SK-N-SH treated with all-trans-retinoic acid at 6 μM for 48 hours (cell line): ENCODE measurements around the gene DPYD.

Source experiments
- ATAC-seq: fragments of 200-7000 bp; cut with Tn5 transposase; 3 replicates; pipeline ENCODE4 v1.9.1; 2020; ENCODE audit warnings: mild to moderate bottlenecking, moderate library complexity
- BACH2 ChIP-seq: fragments of 250-450 bp; sonication (Bioruptor Pico); IDR thresholded peaks from 2 replicates; pipeline ENCODE4 v1.9.0; 2021; ENCODE audit warnings: mild to moderate bottlenecking, borderline replicate concordance
- CREB5 ChIP-seq: fragments of 250-450 bp; sonication (Bioruptor Pico); IDR thresholded peaks from 2 replicates; pipeline ENCODE4 v1.5.1; 2020; ENCODE audit warnings: low read depth, mild to moderate bottlenecking, moderate library complexity
- CSDC2 ChIP-seq: fragments of 250-450 bp; sonication (Bioruptor Pico); IDR thresholded peaks from 2 replicates; pipeline ENCODE4 v1.5.0; 2020; ENCODE audit warnings: mild to moderate bottlenecking, moderate library complexity
- CSRNP3 ChIP-seq: fragments of 250-450 bp; sonication (Bioruptor Pico); IDR thresholded peaks from 2 replicates; pipeline ENCODE4 v1.5.1; 2021; ENCODE audit warnings: mild to moderate bottlenecking, moderate library complexity
- ESRRG ChIP-seq: fragments of 250-450 bp; sonication (Bioruptor Pico); IDR thresholded peaks from 2 replicates; pipeline ENCODE4 v1.6.1; 2021; ENCODE audit warnings: mild to moderate bottlenecking
- GLIS3 ChIP-seq: fragments of 250-450 bp; sonication (Bioruptor Pico); IDR thresholded peaks from 2 replicates; pipeline ENCODE4 v1.5.0; 2020; ENCODE audit warnings: mild to moderate bottlenecking, moderate library complexity
- ISL1 ChIP-seq: fragments of 250-450 bp; sonication (Bioruptor Pico); IDR thresholded peaks from 2 replicates; pipeline ENCODE4 v2.1.2; 2022; ENCODE audit warnings: mild to moderate bottlenecking, moderate library complexity
- PPARA ChIP-seq: fragments of 250-450 bp; sonication (Bioruptor Pico); IDR thresholded peaks from 2 replicates; pipeline ENCODE4 v1.5.0; 2020; ENCODE audit warnings: mild to moderate bottlenecking, borderline replicate concordance
- RARB ChIP-seq: fragments of 250-450 bp; sonication (Bioruptor Pico); IDR thresholded peaks from 2 replicates; pipeline ENCODE4 v1.8.0; 2021; ENCODE audit warnings: mild to moderate bottlenecking, moderate library complexity
- TCF4 ChIP-seq: fragments of 250-450 bp; sonication (Bioruptor Pico); IDR thresholded peaks from 2 replicates; pipeline ENCODE4 v1.8.0; 2021; ENCODE audit warnings: mild to moderate bottlenecking, moderate library complexity, borderline replicate concordance
- TOX ChIP-seq: fragments of 250-450 bp; sonication (Bioruptor Pico); IDR thresholded peaks from 2 replicates; pipeline ENCODE4 v1.8.0; 2021; ENCODE audit warnings: mild to moderate bottlenecking, moderate library complexity, borderline replicate concordance
- TSHZ2 ChIP-seq: fragments of 250-450 bp; sonication (Bioruptor Pico); IDR thresholded peaks from 2 replicates; pipeline ENCODE4 v1.5.0; 2020; ENCODE audit warnings: mild to moderate bottlenecking, moderate library complexity
- ZC3H10 ChIP-seq: fragments of 250-450 bp; sonication (Bioruptor Pico); IDR thresholded peaks from 2 replicates; pipeline ENCODE4 v1.5.1; 2021; ENCODE audit warnings: mild to moderate bottlenecking, moderate library complexity
- ZFP30 ChIP-seq: fragments of 450-650 bp; formaldehyde crosslinking; IDR thresholded peaks from 2 replicates; pipeline ENCODE4 v1.5.0; 2022; ENCODE audit warnings: mild to moderate bottlenecking, moderate library complexity
- ZNF565 ChIP-seq: fragments of 450-650 bp; formaldehyde crosslinking; conservative IDR thresholded peaks from 2 replicates; pipeline ENCODE4 v1.5.0; 2020; ENCODE audit warnings: low read depth, mild to moderate bottlenecking, moderate library complexity
- ZNF70 ChIP-seq: fragments of 450-650 bp; formaldehyde crosslinking; IDR thresholded peaks from 2 replicates; pipeline ENCODE4 v1.5.0; 2020; ENCODE audit warnings: mild to moderate bottlenecking, moderate library complexity
- ZNF8 ChIP-seq: fragments of 450-650 bp; formaldehyde crosslinking; IDR thresholded peaks from 2 replicates; pipeline ENCODE4 v1.5.0; 2020; ENCODE audit warnings: mild to moderate bottlenecking, moderate library complexity
- TF ChIP-seq, protein P1 (sequence below): fragments of 250-450 bp; sonication (Bioruptor Pico); IDR thresholded peaks from 2 replicates; pipeline ENCODE4 v1.8.0; 2020; ENCODE audit warnings: mild to moderate bottlenecking, moderate library complexity, borderline replicate concordance

The DPYD gene

DNA sequence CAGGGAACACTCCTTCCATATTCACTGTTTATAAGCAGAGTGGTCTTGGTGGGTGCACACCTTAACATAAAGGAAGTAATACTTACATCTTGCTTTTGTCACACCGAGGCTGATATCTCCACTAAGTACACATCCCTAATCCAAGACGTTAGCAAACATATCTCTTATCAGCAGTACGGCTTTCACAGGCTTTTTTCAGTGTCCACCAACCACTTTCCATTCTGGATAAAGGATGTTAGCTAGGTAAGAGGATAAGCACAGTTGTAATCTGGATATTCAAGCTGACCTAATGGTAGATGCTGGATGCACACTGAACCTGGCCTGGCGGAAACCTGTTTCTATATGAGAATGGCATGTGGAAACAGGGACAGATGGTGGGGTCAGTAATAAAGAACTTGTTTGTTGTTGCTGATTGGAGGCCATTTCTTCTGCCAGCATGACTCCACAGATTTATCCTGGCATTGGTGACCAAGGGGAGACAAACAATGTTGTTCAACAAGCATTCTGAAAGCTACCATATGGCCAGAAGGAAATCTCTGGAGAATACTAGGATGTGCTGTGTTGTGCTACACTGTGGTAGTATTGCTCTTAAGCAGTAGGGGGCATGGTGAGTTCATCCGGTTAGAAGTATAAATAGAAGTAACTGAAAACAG is 782.8 kb downstream of the DPYD start:
- TF ChIP-seq ISL1 (CRISPR knock-in tag) = peak; percentile 5; the same call in 1 of the 2 replicates
- TF ChIP-seq CREB5 = no peak
- peak; percentile 99 for ATAC-seq

DNA sequence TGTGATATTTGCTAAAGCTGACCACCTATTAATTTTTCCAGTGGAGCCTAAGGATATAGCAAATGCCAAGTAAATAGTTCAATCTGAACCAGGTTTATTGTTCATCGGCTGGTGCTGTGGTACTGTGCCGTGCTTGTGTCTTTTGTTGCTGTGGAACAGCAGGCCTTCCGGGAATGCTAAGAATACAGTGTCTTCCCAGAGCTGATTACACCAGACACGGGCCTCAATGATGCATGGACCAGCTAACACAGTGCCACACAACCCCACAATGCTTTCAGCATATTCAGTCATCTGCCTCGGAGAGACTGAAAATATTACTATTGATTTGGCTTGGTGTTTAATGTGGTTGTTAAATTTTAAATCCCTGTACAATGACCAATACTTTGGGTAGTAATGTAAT is 783.8 kb downstream of the DPYD start:
- TF ChIP-seq ZC3H10 = no peak
- no peak for ATAC-seq

- ATAC-seq = no peak
- TF ChIP-seq TOX = no peak
- TF ChIP-seq ESRRG = no peak
- no peak for TF ChIP-seq PPARA (CRISPR knock-in tag)
- no peak for TF ChIP-seq ZFP30 (CRISPR knock-in tag)
- no peak for TF ChIP-seq GLIS3 (CRISPR knock-in tag)
- TF ChIP-seq RARB (CRISPR knock-in tag) = no peak
- TF ChIP-seq, all 23 proteins: peak for 0
These were observed 784.9 kb downstream of the DPYD start for GRCh38 chr1:97135972-97136371.

- TF ChIP-seq CSDC2 (no peak), BACH2 (CRISPR knock-in tag) (no peak)
- TF ChIP-seq, protein P1, sequence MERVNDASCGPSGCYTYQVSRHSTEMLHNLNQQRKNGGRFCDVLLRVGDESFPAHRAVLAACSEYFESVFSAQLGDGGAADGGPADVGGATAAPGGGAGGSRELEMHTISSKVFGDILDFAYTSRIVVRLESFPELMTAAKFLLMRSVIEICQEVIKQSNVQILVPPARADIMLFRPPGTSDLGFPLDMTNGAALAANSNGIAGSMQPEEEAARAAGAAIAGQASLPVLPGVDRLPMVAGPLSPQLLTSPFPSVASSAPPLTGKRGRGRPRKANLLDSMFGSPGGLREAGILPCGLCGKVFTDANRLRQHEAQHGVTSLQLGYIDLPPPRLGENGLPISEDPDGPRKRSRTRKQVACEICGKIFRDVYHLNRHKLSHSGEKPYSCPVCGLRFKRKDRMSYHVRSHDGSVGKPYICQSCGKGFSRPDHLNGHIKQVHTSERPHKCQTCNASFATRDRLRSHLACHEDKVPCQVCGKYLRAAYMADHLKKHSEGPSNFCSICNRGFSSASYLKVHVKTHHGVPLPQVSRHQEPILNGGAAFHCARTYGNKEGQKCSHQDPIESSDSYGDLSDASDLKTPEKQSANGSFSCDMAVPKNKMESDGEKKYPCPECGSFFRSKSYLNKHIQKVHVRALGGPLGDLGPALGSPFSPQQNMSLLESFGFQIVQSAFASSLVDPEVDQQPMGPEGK (CRISPR knock-in tag) = no peak
- TF ChIP-seq, all 23 proteins: peak for 0
- no peak for ATAC-seq
These were observed 792.4 kb downstream of the DPYD start for GRCh38 chr1:97128426-97128825.

- ATAC-seq = peak; percentile 61
- peak; percentile 23; the same call in 1 of the 2 replicates for TF ChIP-seq CSDC2
- no peak for TF ChIP-seq GLIS3 (CRISPR knock-in tag)
- TF ChIP-seq ZNF565 (CRISPR knock-in tag) = no peak
- no peak for TF ChIP-seq ZNF8 (CRISPR knock-in tag)
- peak; percentile 36; the same call in 1 of the 2 replicates for TF ChIP-seq TSHZ2 (CRISPR knock-in tag)
- TF ChIP-seq TCF4 (CRISPR knock-in tag) = peak; percentile 54; the same call in 1 of the 2 replicates
- peak; percentile 94 for TF ChIP-seq ISL1 (CRISPR knock-in tag)
- TF ChIP-seq ZFP30 (CRISPR knock-in tag) = no peak
These were observed 797.0 kb downstream of the DPYD start for GRCh38 chr1:97123717-97124431.

DNA sequence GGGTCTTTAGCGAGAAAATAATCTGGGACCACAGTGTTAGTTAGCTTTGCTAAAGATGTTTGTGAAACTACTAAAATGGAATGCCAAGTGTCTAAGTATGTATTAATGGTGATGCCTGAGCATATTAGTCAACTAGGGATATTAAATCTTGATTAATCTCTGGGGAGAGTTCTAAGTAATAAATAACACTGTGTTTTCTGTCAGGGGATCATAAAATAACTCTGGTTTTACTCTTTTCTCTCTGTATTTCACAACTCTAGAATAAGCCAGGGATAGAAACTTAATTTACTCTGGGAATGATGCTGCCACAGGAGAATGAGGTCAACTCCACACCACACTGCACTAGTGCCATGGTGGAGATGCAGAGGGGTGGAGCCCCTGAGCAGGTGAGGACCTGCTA is 800.0 kb downstream of the DPYD start:
- no peak for ATAC-seq
- TF ChIP-seq ZNF565 (CRISPR knock-in tag) (no peak), ISL1 (CRISPR knock-in tag) (peak; percentile 68), TOX (no peak), ZNF70 (CRISPR knock-in tag) (no peak), CSDC2 (no peak), ZNF8 (CRISPR knock-in tag) (no peak), CSRNP3 (CRISPR knock-in tag) (no peak)
